GM19043 (cell line): ENCODE data around the gene PCDH9.
"Not testable (repeated sequence)": the region's sequence is repeated elsewhere in the genome, so short reads cannot be mapped to it uniquely, and the experiment has no call there.

Experiments used
- ATAC-seq: cut with Tn5 transposase; IDR thresholded peaks from one replicate; pipeline ENCODE4 v1.9.1; 2021; ENCODE audit warnings: low read depth; ENCODE audit not compliant: unreplicated experiment

Gene PCDH9

DNA sequence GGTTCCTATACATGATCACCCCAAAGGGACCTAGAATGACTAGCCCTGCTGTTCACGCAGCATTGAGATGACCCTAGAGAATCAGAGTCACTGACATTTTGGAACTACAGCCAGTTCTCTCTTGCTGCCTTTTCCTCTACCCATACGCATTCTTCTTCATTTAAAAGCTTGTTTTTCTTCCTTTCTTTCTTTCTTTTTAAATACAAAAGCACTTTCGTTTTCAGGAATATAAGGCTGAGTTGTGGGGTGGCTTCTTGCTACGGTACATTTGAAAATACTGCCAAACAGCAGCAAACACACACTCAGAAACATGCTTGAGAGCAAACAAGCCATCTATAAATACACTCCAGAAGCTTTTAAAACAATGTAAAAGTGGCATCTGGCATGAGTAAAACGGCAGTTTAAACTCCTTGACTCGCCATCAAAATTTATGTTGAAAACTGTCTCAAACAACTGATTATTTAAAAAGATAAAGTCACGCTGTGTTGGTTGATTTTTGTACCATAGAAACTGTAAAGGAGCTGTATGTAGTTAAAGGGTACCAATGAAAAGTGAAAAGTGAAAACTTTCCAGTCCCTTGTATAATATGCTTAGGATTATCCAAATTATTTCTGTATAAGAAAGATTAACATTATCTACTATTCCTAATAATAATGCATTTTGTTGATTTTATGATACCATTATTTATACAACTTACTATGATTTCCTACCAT is 95.6 kb downstream of the PCDH9 start:
- no peak for ATAC-seq

DNA sequence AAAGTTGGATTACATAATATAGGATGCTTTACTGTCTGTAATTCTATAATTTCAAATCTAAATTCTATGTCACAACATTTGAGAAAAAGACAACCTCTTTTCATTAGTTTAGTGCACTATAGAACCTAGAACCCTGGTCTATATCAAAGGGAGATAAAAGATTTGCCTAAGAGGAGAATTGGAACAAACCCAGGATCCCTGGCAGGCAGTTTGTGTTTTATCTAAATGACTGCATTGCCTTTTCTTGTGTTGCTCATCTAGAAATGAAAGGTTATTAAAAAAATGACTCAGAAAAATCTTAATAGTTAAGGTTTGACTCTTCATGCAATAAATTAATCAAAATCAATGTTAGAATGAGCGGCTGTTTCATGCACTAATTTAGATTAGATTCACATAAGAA is 96.7 kb downstream of the PCDH9 start:
- ATAC-seq, result no peak

DNA sequence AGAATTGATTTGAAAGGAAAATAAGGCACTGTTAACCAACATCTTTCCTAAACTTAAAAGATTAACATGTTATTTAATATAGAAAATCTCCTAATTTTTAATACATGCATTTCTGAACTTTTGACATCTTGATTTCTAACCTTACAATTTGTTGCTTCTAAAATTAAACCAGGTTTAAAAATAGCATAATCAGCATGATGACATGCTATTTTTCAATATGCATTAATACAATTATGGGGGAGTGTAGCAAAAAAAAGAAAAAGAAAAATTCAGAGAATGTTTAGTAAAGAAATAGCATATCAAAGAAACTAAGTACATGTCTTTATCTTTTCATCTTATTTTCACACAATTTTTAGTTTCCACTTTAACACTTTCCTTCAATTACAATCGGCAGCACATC is 98.7 kb downstream of the PCDH9 start:
- ATAC-seq, result no peak

DNA sequence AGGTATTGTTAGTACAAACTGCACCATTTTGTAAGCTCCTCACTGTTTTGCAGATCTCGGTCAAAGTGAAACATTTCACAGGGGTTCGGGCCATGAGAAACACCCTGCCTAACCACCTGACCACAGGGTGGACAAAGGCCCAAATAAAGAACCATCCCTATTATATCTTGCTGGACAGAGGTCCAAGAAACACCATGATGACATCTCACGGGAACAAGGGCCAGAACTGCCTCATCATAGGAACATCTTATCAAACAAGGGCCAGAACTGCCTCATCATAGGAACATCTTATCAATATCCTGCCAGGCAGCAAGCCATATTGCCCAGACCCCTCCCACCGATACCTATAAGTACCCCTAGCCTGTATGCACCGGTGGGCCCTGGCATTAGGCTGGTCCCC is 99.7 kb downstream of the PCDH9 start:
- no peak for ATAC-seq

DNA sequence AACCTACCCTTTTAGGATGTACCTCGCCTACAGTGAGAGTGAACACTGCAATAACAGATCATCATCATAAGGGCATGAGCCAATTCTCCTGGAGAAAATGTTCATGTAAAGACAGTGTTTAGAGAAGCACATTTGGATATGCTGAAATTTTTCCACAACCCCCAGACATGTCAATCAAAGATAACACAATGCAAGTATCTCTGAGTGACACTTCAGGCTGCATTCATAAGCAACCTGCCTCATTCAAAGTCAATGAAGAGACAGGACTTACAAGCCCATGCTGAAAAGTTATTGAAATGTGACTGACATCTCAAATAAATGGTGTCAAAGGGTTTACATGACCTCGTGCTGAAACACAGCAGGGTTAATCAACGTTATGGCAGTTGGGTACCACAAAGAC is 102.0 kb downstream of the PCDH9 start:
- ATAC-seq, result no peak

DNA sequence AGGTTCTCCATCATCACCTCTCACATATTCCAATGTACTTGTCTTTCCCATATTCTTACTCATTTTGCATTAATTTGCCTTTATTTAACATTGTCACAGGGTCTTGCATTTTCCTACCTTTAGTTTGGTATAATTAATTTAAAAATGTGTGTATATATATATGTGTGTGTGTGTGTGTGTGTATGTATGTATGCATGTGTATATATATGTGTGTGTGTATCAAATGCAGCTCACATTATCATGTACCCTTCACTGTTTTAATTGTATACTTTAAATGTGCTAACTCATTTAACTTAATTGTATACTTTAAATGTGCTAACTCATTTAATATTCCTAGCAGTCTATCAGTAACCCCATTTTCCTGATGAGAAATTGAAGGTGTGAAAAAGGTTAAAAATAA is 104.5 kb downstream of the PCDH9 start:
- ATAC-seq, result no peak

DNA sequence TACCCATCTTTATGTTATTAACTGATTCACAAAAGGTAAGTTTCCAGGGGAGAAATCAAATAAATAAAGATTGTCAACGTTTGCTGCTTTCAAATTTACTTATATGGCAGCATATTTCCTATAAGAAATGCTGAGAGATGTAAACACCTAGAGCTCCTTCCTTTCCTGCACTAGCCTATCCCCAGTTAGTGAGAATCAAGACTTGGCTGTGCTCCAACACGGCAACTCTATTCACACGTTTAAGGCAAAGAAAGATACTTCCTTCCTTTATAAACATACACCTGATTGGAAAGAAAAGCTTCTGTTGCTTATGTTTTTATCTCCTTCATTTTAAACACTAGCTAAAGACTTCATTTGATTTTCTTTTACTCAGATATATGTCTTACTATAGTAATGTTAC is 107.0 kb downstream of the PCDH9 start:
- ATAC-seq, result no peak

DNA sequence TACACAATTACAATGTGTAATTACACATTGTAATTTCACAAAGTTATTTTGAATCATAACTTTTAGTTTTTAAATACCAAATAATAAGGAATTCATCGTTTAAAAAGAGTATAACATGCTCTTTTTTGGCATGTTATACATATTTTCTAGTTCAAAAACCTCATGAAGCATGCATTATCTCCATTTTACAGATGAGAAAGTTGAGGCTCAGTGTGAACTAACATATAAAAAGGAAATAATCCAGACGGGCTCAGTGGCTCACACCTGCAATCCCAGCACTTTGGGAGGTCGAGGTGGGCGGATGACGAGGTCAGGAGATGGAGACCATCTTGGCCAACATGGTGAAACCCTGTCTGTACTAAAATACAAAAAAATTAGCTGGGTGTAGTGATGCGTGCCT is 107.9 kb downstream of the PCDH9 start:
- no peak for ATAC-seq

DNA sequence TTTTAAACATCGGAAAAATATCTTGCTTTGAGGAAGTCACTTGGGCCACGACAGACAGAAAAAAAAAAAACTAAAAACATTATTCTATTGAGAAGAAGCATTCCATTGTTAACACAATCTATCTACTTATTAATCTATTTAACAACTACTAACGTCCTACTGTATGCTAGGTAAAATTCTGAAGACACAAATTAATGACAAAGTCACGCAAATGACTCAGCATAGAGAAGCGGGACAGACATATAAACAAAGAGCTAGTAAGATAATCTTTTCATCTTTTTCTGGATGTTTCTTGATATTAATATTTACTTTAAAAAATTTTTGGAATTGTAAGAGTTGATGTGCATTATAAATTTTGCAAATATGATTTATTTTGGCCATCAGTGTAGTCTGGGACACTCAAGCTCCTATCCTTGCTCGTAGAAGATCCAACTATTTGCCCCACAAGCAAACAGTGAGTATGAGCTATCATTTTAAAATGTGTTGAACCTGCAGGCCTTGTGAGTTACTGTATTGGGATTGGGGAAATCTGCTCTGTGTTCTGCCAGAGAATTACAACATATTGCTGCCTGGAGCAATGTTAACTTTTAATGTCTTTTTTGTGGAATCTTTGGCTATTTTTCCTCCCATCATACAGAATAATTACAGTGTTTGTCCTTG is 109.1 kb downstream of the PCDH9 start:
- ATAC-seq, result no peak

DNA sequence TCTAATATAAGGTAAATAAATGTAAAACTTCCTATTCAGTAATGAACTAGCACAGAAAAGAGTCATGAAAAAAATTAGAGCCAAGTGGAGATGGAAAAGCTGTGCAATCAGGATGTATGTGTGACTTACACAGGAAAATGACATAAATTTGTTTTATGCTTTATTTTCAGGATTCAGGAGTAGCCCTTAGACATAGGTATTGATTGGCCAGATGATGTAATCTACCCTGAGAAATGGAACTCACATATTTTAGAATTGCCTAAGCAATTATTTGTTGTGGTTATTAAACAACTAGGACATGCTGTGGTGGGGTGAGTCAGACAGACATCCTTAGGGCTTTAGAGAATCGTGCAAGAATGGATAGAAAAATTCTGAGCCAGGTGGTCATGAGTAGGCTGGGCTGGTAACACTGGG is 110.6 kb downstream of the PCDH9 start:
- no peak for ATAC-seq

DNA sequence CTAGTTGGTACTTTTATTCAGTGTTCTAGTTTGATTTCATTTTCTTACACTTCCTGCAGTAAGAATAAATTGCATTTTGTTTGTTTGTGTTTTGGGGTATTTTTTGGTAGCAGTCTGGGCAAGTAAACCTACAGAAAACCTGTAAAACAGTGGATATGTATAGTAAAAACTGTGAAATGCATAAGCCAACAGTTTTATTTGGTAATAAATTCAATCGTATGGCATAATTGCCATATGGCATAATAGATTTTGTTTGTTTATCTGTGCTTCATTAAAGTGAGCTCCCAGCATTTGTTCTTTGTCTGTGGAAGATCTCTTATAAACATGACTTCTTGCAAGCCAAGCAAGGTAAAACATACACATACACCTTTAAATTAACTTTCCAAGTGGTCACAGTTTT is 111.9 kb downstream of the PCDH9 start:
- no peak for ATAC-seq

DNA sequence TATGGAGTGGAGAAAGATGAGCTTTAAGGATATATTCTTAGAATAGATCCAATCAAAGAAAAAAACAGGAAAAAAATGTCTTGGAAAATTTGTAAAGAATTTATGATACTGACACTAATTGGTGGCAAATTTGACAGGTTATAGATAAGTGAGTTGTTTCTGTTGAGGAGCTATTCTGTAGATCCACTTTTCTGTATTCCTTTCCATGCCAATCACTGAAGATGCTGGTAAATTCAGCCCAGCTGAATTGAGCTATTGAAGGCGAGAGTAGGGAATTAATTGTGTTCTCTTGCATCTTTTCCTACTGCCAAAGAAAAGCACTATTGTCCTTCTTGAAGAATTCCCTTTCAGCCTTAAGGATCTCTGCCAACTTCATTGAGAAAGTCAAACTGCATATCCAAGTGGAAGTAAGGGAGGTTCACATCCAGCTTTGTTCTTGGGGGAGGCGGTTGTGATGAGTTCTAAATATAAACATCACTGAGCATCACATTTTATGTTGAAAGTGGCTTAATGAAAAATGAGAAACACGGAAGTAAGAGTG is 113.1 kb downstream of the PCDH9 start:
- ATAC-seq, result no peak

DNA sequence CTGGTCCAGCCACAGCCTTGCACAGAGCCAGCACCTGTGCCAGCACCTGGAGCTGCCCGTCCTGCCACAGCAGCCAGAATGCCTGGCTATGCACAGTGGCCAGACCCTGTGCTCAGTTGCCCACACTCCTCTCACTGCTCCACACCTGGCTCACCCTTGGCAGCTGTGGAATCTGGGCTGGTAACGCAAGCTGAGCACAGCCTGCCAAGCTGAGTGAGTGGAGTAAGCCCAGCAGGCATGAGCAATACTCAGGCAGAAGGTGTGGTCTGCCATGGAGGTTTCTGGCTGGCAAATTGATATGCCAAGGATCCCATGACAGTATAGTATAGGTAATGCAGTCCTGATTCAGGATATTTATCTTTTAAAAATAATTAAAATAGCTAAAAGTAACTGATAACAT is 122.2 kb downstream of the PCDH9 start:
- ATAC-seq, result no peak

DNA sequence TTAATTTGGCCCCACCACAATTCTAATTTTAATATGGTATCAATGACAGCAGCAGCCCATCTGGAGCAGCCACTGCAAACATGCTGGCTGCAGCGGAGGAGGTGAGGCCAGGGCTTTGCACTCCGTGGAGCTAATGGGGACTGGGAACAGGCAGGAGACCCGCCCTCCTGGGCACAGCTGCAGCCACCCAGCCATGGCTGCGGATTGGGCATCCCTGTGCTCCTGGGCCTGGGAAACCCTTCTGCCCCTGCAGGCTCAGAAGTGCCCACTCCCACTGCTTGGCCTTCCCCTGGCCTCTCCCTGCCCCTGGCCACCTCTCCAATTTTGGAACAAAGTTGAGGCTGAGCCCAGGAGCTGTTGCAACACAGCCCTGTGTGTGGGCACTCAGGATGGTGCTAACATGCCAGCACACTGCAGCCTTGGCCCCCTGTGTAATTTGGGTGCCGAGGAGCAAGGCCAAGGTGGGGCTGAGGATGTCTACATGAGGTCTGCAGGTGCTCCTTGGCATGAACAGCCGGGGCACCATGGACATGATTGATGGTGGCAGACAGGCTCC is 123.6 kb downstream of the PCDH9 start:
- no peak for ATAC-seq

DNA sequence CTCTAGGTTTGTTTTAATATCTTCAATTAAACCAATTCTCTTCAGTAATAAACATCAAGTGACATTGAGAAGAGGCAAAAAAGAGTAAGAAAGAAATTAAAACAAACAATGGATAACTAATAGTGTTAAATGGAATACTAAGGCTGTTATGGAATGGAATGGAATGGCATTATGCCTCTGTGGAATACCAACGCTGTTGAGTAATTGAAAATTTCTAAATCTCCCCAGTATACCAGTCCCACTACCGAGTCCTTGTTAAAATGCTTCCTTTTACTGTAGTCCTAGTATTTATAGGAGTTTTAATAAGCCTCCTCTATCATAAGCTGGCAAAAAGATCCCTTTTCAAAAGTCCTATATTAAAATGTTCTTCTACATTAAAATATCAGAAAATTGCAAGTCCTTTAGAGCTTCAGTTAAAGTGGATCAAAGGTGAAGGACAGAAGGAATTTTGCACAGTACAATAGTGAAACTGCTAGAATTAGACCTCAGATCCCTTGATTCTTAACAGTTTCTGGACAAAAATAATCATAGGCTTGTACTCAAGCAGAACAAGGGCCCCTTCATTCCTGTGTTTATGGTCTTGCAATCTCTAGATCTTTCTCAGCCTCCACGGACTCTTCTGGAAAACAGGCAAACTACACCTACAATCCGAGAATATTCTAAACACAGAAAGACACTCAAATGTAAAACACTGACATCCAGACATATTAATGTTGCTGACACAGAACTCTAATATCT is 128.2 kb downstream of the PCDH9 start:
- no peak for ATAC-seq

DNA sequence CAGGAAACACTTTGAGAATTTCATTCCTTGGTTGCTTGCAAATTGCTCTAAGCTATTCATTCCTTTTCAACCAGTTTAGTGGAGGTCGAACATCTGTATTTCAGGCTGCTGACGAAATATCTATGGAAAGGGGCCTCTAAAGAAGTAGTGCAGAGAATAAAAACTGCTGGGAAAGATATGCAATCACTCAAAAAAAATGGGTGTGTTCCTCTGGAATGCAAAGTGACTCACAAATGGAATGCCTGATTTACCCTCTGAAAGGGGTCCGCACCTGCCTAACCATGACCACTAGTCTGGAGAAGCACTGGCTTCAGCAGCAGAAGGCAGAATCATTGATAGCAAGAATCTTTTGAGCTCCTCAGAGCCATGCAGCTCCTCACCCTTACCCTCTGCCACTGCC is 129.4 kb downstream of the PCDH9 start:
- ATAC-seq, result no peak

DNA sequence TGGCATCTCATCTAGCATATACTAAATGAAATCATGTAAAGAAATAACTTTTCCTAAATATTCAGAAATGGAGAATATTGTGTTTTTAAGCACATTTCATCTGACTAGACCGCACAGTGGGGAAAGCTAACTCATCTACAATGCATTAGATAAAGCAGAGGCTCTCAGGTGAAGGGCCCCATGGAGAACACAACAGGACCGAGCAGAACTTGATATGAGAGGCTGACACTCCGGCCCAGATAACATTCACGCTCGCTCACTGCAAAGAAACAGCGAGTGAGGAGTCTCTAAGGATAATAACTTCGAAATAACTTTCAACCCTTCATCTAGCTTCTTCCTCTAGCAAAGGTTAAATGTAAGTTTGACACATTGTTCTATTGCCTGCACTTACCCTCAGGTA is 130.6 kb downstream of the PCDH9 start:
- no peak for ATAC-seq

DNA sequence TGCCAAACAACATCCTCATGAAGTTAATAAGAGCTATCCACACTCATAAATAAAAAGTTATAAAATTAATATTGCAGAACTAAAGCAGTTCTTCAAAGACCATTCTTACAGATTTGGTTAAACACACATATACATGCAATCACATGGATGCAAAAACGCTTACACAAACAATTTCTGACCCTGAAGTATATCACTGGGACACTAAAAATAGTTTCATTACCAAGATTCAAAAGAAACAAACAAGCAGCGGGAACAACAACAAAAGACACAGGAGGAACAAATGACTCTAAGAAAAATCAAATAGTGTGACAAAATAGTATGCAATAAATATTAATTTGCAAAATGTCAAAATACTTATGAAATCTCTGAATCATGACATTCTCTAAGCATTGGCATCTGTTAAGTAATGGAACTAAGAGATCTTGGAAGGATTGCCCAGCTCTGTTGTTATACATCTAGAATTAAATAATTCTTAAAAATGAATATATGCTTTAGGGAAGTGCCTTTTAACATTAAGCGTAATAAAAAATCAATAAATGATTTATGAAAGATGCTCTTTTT is 132.2 kb downstream of the PCDH9 start:
- ATAC-seq, result no peak

DNA sequence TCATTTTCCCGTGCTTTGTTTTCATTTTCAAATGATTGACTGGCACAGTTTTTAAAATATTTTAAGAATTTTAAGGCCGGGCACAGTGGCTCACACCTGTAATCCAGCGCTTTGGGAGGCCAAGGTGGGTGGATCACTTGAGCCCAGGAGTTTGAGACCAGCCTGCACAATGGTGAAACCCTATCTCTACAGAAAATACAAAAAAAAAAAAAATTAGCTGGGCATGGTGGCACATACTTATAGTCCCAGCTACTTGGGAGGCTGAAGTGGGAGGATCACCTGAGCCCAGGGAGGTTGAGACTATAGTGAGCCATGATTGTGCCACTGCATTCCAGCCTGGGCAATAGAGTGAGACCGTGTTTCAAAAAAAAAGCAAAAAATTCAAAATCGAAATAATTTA is 133.2 kb downstream of the PCDH9 start:
- ATAC-seq, result not testable (repeated sequence)

DNA sequence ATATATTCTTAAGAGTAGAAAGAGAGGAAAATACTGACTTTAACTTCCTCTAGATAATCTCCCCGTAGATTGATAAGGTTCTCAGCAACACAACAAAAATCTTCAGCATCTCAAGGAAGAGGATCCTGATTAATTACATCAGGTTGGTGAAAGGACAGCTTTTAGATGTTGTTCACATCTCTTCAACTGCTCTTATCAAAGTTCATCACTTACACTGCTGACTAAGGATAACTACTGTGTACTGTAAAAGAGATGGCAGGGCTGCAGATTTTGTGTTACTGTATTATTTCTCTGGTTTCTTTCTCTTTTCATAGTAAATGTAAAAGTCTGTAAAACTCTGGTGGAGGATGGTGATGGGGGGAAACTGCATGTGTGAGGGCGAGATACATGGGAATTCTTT is 133.7 kb downstream of the PCDH9 start:
- no peak for ATAC-seq

DNA sequence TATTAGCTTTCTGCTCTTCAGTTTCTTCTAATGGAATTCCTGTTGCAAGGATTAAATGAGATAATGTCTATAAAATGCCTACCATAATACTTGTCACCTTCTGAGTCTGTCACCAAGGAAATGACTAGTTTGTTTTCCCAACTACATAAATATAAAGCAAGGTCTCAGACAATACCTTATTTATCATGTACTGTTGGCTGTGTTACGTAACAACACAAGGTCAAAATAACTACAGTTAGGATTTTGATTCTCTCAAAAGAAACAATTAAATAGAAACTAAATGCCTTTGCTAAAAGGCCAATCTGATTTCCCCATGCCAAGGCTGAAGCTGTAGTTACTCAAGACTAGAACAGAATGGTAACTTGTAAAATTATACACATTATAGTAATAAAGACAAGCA is 134.5 kb downstream of the PCDH9 start:
- no peak for ATAC-seq
